ENCODE measurements around the gene CES1. TPM values are rescaled to one million over a fixed set of nuclear protein-coding genes. Genes with fewer than 3 reads are reported as not detected.
"Not testable (repeated sequence)": the region's sequence is repeated elsewhere in the genome, so short reads cannot be mapped to it uniquely, and the experiment has no call there.

CES1 gene
- total and polyA plus RNA-seq, 2 experiments from 2014 or later = 0.76 TPM; not detected in 1

DNA sequence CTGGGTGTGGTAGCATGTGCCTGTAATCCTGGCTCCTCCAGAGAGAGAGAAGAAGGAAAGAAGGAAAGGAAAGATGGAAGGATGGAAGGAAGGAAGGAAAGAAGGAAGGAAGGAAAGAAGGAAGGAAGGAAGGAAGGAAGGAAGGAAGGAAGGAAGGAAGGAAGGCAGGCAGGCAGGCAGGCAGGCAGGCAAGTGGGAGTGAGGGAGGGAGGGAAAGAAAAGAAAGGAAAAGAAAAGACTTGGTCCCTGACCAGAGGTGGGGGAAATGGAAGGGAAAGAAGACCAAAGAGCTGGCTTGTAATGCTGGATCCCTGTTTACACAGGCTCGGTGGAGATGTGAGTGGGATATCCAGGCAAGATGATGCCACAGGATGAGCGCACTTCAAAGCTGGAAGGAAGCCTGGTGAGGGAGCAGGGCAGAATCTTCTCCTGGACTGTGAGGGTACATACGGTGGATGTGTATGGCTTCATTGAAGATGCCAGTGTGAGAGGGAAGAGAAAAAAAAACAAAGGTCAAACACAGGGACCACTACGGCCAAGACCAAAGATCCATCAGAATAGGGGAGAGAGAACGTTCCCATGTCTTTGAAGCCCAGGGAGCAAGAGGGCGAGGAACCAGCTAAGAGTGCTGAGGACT lies 2.1 kb downstream of the CES1 start:
- 64 to 69% methylated on average over 6 of the region's 6 CpGs for WGBS, 2 experiments (ENCODE audit: low coverage in 1 of 2, low lambda C conversion rate in 2 of 2, missing lambda C conversion rate in 2 of 2)
- H3K9me3 ChIP-seq (ENCODE audit: low read depth) = no peaks in the 10 kb centered on the region
- in situ Hi-C loops (cut with MboI) = loop anchor here (5.0 kb wide), 1 partner anchor 68 kb away; no protein-coding TSS in a partner anchor

GRCh38 chr16:55829232-55829631 lies 3.7 kb downstream of the CES1 start:
- H3K4me3 ChIP-seq; H3K27ac ChIP-seq; H3K4me1 ChIP-seq (ENCODE audit: insufficient read depth); in situ Hi-C loops (cut with MboI); H4K20me1 ChIP-seq (ENCODE audit: insufficient read depth); H3K79me2 ChIP-seq (ENCODE audit: insufficient read depth); H3K36me3 ChIP-seq (ENCODE audit: low read depth); H3F3A ChIP-seq (ENCODE audit: insufficient read depth); H3K27me3 ChIP-seq (replicated peaks; ENCODE audit: insufficient read depth); H3K4me2 ChIP-seq (ENCODE audit: unreplicated experiment); H3K9me2 ChIP-seq (ENCODE audit: insufficient read depth); DNase-seq; H3K9me3 ChIP-seq (ENCODE audit: low read depth); H3K9ac ChIP-seq; H2AFZ ChIP-seq: not testable (repeated sequence)
- 82 to 90% methylated on average over 3 of the region's 3 CpGs for WGBS, 2 experiments (ENCODE audit: low coverage in 1 of 2, low lambda C conversion rate in 2 of 2, missing lambda C conversion rate in 2 of 2)

More for the DNA sequence above, 2.1 kb downstream of the CES1 start:
- Histone ChIP-seq H2AFZ (no peak overlapping the region), H3K4me2 (ENCODE audit: unreplicated experiment) (no peak overlapping the region), H3K79me2 (ENCODE audit: insufficient read depth) (no peaks in the 10 kb centered on the region), H3K4me3 (no peak overlapping the region), H3K4me1 (ENCODE audit: insufficient read depth) (no peaks in the 10 kb centered on the region), H3K27me3 (replicated peaks; ENCODE audit: insufficient read depth) (no peaks in the 10 kb centered on the region), H3K9ac (no peak overlapping the region), H3K27ac (no peak overlapping the region), H3K9me2 (ENCODE audit: insufficient read depth) (no peaks in the 10 kb centered on the region), H3F3A (ENCODE audit: insufficient read depth) (no peaks in the 10 kb centered on the region), H4K20me1 (ENCODE audit: insufficient read depth) (no peaks in the 10 kb centered on the region), H3K36me3 (ENCODE audit: low read depth) (no peaks in the 10 kb centered on the region)
- DNase-seq = no peak
- TF ChIP-seq EZH2 (IDR thresholded peaks at IDR 0.05; ENCODE audit: insufficient read depth, poor library complexity, severe bottlenecking) (no peak), EZH2phosphoT487 (IDR thresholded peaks at IDR 0.05; ENCODE audit: insufficient read depth, low read depth) (no peak)

DNA sequence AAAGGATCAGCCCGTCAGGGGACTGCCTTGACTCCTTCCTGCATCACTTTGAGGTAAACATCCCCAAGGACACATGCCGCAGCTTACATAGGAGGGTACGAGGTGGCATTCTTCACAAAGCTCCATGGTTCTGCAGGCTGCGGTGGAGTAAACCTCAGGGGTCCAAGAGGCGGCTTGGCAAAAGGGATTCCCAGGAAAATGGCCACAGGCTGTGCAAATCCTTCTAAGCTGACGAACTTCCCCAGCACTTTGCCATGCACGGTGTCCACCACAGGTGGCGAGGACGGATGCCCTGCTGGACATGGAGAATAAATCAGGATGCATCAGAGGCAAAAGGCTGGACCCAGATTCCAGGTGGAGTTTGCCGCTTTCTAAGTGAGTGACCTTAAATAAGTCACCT lies 4.2 kb downstream of the CES1 start:
- H4K20me1 ChIP-seq (ENCODE audit: insufficient read depth) = no peaks in the 10 kb centered on the region
- H3K4me1 ChIP-seq (ENCODE audit: insufficient read depth) = no peaks in the 10 kb centered on the region
- no peak overlapping the region for H3K4me2 ChIP-seq (ENCODE audit: unreplicated experiment)
- H3K27ac ChIP-seq = no peak overlapping the region
- H3K36me3 ChIP-seq (ENCODE audit: low read depth) = no peaks in the 10 kb centered on the region
- no peak overlapping the region for H3K4me3 ChIP-seq
- TF ChIP-seq EZH2phosphoT487 (IDR thresholded peaks at IDR 0.05; ENCODE audit: insufficient read depth, low read depth) = no peak
- TF ChIP-seq EZH2 (IDR thresholded peaks at IDR 0.05; ENCODE audit: insufficient read depth, poor library complexity, severe bottlenecking) = no peak
- no peak overlapping the region for H3K9ac ChIP-seq
- no peaks in the 10 kb centered on the region for H3K9me3 ChIP-seq (ENCODE audit: low read depth)
- no peaks in the 10 kb centered on the region for H3F3A ChIP-seq (ENCODE audit: insufficient read depth)
- 68 to 71% methylated on average over 10 of the region's 10 CpGs for WGBS, 2 experiments (ENCODE audit: low coverage in 1 of 2, low lambda C conversion rate in 2 of 2, missing lambda C conversion rate in 2 of 2)
- H3K9me2 ChIP-seq (ENCODE audit: insufficient read depth) = no peaks in the 10 kb centered on the region
- in situ Hi-C loops (cut with MboI) = no loop called here
- H3K27me3 ChIP-seq (replicated peaks; ENCODE audit: insufficient read depth) = no peaks in the 10 kb centered on the region
- no peaks in the 10 kb centered on the region for H3K79me2 ChIP-seq (ENCODE audit: insufficient read depth)
- H2AFZ ChIP-seq = no peak overlapping the region
- no peak for DNase-seq

DNA sequence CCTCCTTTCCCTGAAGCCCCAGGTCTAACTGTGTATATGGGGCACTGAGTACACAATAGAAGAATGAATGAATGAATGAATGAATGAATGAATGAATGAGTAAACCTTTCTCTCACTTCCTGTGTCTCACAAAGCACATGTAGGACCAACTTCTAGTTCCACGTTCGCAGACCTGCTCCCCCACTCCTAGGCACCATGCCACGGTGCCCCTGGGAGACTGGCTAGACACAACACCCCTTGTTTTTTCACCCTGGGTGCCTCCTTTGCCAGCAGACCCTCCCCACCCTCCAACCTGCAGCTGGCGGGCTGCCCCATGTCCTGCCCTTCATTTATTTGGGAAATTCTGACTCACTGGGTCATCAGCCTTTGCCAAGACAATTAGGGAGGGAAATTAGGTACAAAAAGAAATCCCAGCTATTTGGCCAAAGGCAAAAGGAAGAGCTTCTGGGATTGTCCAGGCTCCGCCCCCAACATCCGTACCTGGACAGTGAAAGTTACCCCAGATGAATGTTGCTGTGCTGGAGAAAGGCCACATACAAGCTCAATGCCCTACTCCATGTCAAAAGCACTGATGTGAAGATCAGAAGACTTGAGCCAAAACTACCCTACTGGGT lies 7.7 kb downstream of the CES1 start:
- H3K9ac ChIP-seq = no peak overlapping the region
- WGBS, 2 experiments (ENCODE audit: low coverage in 1 of 2, low lambda C conversion rate in 2 of 2, missing lambda C conversion rate in 2 of 2) = 66 to 72% methylated on average over 6 of the region's 6 CpGs
- no peak overlapping the region for H3K4me2 ChIP-seq (ENCODE audit: unreplicated experiment)
- DNase-seq = no peak
- no peak overlapping the region for H3K4me3 ChIP-seq
- TF ChIP-seq EZH2phosphoT487 (IDR thresholded peaks at IDR 0.05; ENCODE audit: insufficient read depth, low read depth) (no peak), EZH2 (IDR thresholded peaks at IDR 0.05; ENCODE audit: insufficient read depth, poor library complexity, severe bottlenecking) (no peak)
- no peak overlapping the region for H3K27ac ChIP-seq
- H2AFZ ChIP-seq = no peak overlapping the region
- no peaks in the 10 kb centered on the region for H3K9me3 ChIP-seq (ENCODE audit: low read depth)
- no peaks in the 10 kb centered on the region for H3K36me3 ChIP-seq (ENCODE audit: low read depth)
- H3K79me2 ChIP-seq (ENCODE audit: insufficient read depth) = no peaks in the 10 kb centered on the region
- H3K4me1 ChIP-seq (ENCODE audit: insufficient read depth) = no peaks in the 10 kb centered on the region
- H3K9me2 ChIP-seq (ENCODE audit: insufficient read depth) = no peaks in the 10 kb centered on the region
- in situ Hi-C loops (cut with MboI) = no loop called here
- H3K27me3 ChIP-seq (replicated peaks; ENCODE audit: insufficient read depth) = no peaks in the 10 kb centered on the region
- H3F3A ChIP-seq (ENCODE audit: insufficient read depth) = no peaks in the 10 kb centered on the region
- H4K20me1 ChIP-seq (ENCODE audit: insufficient read depth) = no peaks in the 10 kb centered on the region

Data from GM23248 (cell line).